Activated effector memory CD4-positive, alpha-beta T cell treated with Interleukin-2 at 50 U/mL for 16 hours (primary cell): Measurements from ENCODE around the gene OGDHL.
"Not testable (repeated sequence)": the region's sequence is repeated elsewhere in the genome, so short reads cannot be mapped to it uniquely, and the experiment has no call there.

ENCODE experiments used
- DNase-seq: peaks from one replicate; pipeline ENCODE4 v3.0.0-alpha.2; 2020

The OGDHL gene

DNA sequence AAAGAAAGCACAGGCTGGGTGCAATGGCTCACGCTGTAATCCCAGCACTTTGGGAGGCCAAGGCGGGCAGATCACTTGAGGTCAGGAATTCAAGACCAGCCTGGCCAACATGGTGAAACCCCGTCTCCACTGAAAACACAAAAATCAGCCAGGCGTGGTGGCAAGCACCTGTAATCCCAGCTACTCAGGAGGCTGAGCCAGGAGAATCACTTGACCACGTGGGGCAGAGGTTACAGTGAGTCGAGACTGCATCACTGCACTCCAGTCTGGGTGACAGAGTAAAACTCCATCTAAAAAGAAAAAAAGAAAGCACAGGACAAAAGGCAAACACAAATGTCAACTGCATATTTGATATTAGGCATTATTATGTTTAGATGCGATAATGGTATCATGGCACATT lies 7.2 kb downstream of the OGDHL start:
- DNase-seq, result not testable (repeated sequence)

DNA sequence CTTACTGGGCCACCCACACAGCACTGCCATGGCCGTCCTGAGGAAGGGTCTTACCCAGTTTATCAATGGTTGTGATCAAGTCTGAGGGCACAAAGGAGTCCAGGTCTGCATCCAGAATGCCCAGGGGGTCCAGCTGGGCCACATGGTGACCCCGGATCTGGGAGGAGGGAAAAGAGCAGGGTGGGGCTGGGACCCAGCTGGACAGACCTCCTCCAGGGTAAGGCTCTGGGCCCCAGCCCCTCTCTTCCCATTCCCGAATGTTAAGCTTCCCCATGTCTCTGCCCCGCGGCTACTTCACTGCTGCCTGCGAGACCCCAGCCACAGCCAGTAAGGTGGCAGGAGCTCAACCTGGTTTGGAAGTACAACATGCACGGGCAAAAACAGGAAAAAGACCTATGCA lies 9.5 kb downstream of the OGDHL start:
- DNase-seq, result no peak

DNA sequence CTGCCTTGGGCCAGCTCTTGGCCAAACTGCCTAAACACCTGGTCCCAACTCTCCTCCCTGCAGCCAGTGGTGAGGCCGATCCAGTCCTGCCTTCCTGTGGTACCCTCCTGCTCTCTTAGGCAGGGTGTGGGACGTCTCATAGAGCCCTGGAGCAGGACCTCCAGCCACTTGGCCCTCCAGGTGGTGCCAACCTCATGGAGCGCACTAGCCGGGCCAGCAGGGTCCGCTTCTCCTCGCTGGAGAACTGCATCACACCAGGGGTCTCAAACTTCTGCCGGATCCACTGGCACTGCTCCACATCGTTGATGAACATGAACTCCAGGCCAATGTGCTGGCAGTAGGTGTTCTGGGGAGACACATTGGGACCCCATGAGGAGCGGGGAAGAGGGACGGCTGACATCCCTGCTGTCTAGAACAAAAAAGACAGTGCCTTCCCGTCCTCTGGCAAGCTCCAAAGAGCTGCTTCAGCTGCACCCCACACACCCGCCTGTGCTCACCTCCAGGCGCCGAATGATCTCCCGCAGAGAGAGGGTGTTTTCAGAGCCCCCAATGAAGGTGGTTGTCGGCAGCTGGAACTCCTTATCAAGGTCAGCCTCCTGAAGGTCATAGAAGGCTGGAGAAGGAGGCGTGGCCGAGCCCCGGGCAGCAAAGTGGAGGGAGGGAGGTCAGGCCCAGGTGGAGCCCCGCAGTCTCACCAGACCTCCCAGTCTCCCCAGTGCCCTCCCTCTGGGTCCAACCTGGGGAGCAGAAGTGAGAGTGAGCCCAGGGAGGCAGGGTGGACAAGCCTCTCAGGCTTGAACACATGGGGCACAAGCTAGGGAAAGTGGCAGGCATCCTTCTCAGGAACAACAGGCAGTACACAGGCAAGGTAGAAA lies 10.2 kb downstream of the OGDHL start:
- DNase-seq, result no peak

DNA sequence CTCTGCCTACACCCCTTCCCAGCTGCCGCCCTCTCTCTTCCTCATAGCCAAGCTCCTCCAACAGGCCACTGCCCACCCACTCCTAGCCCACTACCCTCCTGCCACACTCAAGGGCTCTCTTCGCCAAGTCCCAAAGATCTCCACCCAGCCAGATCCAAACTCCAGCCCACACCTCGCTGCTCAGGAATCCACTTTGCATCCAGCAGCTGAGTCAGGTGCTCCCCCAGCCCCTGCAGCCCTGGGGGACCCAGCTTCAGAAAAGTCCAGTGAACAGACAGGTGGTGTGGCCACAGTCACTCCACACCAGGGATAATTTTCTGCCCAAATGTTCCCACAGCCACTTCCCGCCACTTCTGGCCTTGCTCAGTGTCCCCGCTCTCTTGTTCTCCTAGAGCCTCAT lies 10.9 kb downstream of the OGDHL start:
- no peak for DNase-seq

DNA sequence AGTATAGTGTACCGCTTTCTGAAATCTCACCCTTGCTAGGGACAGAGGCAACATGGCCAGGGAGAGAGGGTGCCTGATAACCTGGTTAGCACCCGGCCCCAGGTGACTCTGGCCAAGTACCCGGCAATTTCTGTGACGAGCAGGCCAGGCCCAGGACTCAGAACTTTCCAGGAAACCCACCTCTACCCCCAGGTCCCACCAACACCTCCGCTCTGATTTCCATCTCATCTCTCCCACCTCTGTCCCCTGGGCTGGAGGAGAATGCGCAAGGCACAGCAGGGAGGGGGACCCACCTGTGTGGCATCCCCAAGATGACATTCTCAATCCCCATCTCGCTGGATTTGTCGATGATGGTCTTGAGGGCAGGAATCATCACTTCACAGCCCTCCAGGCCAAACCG lies 11.6 kb downstream of the OGDHL start:
- no peak for DNase-seq

DNA sequence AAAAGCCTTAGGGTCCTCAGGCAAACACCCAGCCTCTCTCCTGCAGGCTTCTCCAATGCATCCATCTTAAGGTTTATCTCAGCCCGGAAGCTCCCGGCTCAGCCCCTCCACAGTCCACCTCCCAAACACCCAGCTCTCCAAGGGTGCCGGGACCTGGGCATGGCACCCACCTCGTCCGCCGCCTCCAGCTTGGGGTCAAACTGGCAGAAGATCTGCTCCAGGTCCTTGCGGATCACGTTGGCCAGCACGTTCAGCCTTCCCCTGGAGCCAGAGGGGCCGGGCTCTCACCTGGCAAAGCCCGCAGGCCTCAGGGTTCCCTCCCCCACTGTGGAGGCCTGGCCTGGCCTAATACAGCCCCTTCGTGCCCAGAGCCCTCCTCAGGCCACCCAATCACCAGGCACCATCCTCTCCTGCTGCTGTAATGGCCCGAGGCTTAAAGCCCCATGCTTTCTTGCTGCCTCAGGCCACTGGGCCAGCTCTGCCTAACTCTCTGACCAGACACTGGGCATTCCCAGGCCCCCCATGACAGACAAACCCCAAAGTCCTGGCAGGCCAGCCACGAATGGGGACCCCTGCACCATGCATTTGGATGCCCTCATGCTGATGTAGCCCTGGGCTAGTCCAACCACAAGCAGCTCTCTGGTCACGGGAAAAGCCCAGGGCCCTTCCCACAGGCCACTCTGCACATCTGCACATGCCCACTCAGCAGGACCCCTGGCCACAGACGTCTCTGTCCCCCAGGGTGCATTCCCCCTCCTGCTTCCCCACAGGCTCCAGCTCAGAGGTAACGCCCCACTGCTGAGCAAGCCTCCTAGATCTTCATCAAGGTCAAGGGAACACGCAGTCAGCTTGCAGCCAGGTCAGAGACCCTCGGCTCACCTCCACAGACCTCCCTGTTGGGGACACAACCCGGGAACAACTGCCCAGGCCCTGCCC lies 12.3 kb downstream of the OGDHL start:
- DNase-seq, result no peak

DNA sequence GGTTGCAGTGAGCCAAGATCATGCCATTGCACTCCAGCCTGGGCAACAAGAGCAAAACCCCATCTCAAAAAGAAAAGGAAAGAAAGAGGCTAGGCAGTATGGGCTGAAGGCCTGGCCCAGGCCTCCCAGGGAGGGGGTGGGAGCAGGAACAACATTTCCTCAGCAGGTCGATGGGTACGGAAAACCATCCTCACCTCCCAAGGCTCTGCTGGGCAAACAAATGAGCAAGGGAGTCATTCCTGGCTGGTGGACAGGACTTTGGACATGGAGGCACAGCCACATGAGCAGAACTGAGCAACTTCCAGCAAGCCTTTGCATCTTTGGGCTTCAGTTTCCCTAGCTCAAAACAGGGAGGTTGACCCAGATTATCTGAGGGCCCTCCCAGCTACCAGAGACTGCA lies 13.0 kb downstream of the OGDHL start:
- no peak for DNase-seq

DNA sequence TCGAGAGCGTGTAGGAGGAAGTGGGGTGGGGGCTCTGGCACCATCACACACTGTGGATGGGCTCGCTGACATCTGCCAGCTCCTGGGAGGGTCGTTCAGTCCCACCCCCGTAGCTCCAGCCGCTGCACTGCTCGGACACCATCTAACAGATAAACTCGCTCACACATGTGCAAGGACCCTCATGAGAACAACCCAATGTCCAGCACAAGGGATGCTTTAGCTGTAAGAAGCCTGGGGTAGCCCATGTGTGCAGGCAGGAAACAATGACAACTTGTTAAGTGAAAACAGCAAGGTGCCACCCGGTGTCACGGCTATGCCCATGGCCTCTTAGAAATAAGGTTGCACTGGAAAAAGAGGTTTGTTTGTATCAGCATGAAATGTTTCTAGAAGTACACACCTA lies 14.1 kb downstream of the OGDHL start:
- no peak for DNase-seq

DNA sequence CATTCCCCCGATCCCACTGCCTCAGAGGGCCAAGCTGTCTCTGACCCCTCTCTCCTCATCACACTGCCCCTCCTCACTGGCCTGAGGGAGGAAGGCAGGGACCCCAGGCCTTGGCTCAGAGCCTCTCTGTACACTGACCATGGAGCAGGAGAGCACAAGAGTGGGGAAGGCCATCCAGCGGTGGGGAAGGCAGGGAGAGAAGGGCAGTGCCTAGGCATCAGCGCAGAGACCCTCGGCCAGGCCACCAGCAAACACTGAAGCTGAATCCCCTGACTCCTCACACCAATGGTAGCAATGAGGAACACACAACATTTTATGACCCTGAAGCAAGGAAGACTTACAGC lies 14.8 kb downstream of the OGDHL start:
- DNase-seq, result no peak

DNA sequence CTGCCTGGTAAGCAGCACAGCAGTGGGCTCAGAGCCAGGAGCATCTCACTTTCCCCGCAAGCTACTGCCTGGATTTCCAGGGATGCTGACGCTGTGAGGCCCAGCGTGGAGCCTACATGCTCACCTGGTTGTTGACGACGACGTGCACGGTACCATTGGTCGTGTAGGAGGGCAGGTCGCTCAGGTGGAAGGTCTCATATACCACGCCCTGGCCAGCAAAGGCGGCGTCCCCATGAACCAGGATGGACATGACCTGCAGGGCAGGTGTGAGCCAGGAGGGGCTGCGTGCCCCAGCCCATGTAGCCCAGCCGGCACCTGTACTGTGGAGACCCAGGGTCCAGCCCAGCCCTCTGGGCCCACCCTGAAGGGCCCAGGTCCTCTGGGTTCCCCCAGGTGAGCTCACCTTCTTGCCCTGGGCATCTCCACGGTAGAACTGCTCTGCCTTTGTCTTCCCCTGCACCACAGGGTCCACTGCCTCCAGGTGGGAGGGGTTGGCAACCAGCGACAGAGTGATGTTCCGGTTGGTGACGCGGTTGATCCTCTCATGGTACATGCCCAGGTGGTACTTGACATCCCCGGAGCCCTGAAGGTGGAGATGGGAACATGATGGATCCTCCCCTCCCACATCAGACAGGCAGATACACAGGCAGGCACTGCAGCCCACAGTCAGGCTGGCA lies 15.4 kb downstream of the OGDHL start:
- no peak for DNase-seq

DNA sequence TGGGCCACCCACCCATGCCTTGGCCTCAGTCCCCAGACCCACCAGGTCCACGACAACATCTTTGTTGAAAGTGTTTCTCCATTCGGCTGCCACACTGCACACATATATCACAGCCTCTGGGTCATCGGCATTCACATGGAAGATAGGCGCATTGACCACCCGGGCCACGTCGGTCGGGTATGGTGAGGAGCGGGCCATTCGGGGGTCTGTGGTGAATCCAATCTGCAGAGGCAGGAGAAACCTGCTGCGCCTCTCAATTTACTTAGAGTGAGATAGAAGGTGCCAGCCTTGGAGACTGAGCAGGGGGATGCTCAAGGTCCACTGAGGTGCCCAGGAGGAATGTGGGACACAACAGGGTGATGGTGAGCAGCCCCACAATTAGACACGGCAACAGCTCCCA lies 16.4 kb downstream of the OGDHL start:
- DNase-seq, result no peak

DNA sequence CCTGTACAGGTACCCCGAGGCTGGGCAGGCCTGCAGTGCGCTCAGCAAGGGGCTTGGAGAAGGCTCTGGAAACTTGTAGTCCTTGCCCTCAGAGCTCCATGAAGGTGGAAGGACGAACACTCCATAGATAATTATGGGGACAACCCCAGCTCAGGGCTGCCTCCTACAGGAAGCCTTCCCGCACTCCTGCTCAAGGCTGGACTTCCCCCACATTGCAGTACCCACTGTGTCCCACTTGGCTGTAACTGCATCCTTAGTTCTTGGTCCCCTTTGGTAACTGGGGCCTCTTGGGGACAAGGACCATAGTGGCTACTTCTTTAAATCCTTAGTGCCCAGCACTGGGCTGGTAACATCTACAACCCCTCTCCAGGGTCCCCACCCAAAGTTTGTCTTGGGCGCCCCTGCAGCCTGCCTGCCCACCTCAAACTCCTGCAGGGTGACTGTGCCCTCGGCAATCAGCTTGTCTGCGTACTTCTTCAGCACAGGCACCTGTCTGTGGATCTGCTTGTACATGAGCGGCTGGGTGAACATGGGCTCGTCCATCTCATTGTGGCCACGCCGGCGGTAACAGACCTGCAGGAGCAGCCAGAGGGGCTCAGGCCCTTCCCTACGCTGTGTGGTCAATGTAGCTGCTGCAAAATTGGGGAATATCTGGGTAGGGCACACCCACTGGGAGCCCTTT lies 17.1 kb downstream of the OGDHL start:
- no peak for DNase-seq

DNA sequence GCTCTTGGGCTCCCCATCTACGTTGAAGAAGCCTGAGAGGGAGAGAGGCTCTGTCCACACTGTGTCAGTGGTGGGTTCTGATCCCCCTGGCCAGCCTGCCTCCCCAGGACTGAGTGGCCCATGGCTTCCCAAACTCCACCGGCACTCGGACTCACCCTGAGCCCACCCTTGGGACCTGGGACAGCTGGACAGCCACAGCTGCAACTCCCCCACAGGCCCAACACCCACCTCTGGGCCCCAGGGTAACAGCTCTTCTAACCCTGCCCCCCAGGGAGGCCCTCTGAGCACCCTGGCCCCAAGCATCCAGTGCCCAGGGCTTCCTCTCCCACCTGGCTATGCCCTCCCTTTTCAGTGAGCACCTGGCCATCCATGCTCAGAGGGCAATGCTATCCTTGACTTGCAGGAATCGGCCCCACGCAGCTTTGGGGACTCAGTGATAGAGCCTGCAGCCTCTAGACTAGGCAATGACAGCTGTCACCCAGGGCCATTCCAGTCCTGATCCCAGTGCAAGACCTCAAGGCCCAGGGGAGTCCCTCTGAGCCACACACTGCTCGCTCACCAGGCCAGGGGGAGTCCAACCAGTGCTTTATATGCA lies 17.9 kb downstream of the OGDHL start:
- DNase-seq, result no peak

DNA sequence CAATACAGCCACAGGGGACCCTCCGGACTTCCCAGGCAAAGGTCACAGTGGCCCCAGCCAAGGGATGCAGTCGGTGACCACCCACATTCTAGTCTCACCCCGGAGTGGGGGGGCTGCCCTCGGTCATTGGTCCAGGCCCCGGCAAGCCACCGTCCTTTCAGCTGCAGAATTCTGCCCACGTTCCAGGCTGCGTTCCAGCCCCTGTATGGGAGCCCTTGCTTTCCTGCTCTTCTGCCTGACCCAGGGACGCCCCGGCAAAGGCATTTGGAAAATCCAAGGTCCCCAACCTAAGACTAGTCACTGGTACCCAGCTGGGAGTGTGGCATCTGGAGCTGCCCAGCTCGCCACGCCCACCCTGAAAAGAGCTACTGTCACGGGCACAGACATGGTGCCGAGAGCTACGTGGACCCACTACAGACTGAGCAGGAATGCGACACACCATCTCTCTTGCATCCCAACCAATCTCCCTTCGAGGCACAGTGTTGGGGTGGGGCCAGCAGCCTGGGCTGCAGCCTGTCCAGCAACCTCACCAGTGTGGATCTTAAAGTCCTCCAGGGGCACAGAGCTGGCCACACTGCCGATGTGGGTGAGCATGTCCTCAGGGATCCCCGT lies 18.6 kb downstream of the OGDHL start:
- no peak for DNase-seq

DNA sequence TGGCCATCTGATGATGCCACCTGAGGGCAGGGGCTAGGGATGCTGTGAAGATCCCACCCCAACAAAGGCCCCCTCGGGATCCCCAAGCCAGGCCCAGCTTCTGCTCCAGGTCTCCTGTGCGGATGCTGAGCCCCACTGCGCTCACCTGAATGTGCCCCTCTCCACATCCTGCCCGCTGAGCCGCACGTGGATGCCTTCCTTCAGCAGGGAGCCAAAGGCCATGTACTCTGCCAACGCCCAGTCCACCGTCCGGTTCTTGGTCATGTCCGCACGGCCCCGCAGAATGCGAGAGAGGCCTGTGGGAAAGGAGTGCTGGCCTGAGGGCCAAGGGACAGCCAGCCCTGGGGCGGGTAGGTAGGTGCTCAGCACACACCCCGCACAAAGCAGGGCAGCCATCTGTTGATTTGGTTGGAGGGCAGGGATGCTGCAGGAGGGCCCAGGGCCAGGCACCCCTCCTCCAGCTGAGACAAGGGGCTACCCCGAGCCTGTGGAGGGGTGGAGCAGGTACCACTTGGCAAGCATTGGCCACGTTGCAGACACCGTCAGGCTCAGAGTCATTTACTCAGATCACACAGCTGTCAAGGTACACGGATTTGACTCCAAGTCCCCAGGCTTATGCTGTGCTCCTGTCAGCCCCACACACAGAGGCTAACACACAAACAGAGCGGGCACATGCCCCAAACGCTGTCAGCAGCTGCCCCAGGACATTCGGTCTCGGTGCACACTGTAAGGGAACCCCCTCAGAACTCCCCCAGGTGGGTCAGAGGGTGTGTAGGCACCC lies 19.2 kb downstream of the OGDHL start:
- DNase-seq, result no peak

DNA sequence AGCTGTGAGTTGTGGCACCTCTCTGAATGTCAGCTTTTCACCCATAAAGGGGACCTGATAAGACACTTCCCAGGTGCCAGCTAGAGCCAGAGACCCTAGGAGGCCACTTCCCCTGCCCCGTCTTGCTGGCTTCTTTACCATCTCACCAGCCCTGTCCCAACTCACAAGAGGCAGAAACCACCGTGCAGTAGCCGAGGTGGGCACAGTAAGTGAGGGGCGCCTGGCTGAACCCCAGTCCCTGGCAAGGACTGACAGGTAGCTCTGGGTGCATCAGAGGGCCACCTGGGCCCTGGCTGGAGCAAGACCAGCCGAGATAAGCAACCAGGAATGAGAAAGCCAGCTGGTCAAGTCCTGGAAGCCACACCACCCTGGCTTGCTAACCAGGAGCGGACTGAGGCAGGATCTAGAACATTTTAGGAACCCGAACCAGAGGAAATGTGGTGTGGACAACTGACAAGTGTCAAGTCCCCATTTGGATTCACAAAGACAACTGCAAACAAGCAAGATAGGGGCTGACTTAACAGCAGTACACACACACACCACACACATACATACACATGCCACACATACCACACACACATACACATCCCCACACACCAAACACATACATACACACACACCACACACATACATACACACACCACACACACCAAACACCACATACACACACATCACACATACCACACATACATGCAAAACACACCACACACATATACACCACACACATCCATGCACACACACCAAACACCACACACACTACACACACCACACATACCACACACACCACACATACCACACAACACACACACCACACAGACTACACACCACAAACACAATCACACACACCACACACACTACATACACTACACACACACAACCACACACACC lies 20.8 kb downstream of the OGDHL start:
- no peak for DNase-seq

DNA sequence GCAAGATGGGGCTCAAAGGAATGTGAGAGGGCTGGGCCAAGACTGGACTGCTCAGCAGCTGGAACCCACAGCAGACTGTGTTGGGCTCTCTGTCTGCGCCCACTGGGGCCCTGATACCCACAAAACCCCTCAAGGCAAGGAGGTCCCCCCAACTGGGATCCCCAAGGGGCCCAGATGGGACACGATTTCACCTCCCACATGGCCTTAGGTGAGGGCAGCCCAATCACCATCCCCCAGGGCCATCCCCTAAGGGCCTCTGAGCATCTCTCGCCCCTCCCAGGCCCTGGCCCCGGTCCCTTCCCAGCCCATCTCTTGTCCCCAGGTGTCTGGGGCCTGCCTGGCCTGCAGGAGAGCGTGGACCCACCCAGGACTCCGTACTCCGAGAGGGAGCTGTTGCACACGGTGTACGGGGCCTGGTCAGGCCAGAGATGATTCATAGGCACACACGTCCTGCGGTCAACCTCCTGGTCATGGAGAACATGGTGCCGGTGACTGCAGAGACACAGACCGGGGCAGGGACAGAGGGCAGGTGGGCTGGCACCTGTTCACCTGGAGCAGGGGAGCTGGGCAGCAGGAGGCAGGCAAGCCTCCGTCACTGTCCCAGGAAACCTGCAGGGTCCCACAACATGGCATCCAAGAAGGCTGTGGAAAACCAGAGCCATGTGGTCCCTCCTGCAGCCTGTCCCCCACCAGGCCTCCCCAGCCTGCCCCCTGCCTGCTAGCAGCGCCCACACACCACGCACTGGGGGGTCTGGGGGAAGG lies 21.6 kb downstream of the OGDHL start:
- DNase-seq, result no peak

DNA sequence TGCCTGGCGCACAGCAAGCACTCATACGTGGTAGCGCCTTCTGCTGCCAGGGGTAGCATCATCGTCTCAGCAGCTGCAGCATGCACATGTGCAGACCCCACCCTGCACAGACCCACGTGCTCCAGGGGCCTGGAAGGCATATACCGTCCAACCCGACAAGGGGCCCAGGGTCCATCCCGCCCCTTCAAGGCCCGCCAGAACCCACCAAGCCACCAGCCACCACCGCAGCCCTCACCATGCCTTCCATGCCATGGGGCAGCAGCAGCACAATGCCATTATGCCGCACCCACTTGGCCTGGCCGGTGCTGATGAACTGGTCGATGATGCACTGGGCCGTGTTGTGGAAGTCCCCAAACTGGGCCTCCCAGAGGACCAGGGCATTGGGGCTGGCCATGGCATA lies 22.7 kb downstream of the OGDHL start:
- DNase-seq, result no peak

DNA sequence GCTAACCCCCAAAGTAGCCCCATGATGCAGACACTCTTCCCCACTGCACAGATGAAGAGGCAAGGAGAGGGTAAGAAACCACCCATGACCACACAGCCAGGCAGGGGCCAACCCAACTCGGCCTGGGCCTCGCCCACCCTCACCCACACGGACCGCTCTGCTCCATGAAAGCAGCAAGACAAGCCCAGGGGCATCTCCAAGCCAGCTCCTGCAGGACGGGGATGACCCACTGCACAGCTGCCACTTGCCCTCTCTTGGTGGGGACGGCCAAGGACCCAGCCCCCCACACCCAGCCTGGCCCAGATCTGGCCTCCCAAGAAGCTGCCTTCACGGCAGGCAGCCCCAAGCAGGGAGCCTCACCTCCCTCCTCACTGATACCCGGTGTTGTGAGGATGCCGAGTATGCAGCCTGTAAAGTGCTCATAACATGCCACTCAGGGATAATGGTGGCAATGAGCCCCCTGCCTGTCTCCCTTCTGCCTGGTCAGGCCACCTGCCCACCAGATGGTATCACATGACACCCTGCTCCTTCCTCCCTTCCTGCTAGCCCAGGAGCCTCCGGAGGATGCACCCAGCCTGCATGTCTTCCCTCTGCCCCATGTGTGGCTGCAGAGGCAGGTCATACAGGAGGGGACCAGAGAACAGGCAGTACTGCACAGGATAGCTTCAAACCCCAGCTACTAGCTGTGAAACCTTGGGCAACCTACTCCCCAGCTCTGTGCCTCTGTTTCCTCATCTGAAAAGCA lies 23.3 kb downstream of the OGDHL start:
- DNase-seq, result no peak
